HG03064 (cell line): ENCODE results near the gene MRO.
"Not testable (repeated sequence)": the region's sequence is repeated elsewhere in the genome, so short reads cannot be mapped to it uniquely, and the experiment has no call there.

Experiments
- ATAC-seq: cut with Tn5 transposase; IDR thresholded peaks from one replicate; pipeline ENCODE4 v1.9.1; 2021; ENCODE audit warnings: low read depth; ENCODE audit not compliant: unreplicated experiment

MRO gene

DNA sequence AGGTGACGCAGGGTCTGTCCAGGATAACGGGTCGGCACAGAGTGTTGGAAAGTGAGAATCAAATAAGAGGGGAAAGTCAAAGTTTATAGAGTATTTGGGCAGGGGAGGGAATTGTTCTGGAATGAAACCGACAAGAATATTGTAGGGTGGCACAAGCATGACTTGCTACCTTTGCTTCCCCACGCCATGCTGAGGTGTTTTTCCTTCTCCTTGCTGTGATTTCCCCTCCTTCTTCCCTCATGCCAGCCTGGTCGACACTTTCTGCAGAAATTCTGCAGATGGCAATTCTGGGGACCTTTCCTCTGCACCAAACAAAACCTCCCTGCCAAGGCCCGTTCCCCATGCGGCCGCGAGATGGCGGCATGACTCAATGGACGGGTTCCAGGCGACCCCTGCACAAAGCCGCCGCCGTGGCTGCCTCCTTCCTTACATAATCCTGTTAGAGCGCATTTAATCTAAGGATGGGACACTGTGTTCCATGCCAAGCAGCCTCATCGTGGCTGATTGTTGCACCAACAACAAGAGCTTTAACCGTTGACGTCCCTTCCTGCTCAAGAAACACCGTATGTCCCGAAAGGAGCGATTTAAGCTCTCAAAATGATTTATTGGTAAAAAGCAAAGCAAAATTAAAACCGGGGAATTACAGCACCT, at the start of gene MRO:
MRO (minus strand) TSS at position 289 of the 651 bp plus-strand sequence. CDS start 10,616 bp downstream, outside the sequence.
- ATAC-seq: peak; percentile 77

DNA sequence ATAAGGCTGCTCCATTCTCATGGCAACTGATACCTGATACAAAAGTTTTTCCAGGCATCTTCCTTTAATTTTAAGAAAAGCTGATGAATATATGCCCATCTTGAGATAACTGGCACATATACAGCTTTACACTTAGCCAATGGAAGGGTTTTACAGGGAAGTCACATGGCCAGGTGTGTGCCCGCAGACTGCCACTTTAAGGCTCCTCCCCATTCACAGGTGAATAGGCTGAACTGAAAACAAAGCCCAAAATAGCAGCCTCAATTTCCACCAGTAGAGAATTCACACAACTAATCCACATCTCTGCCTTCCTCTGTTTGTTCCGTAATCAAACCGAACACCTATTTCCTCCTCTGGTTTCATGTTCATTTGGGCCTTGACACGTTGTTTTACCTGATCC, 49.3 kb upstream of the MRO start:
- ATAC-seq: no peak

DNA sequence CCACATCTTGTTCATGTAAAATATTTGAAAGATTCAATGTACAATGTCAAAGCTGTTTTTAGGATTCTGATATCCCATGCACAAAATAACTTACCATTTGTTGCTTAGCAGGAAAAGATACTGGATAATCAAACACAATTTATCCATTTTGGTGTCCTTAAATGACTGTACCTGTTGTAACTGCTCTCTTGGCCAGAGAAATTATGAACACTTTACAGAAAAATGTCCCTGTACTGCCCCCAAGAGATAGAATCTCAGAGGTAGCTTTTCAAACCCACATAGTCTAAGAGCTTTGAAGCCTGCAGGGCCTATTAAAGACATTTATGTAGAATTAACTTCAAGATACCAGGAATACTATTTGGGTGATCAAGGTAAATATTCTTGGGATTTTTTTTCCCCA, 46.9 kb upstream of the MRO start:
- no peak for ATAC-seq

DNA sequence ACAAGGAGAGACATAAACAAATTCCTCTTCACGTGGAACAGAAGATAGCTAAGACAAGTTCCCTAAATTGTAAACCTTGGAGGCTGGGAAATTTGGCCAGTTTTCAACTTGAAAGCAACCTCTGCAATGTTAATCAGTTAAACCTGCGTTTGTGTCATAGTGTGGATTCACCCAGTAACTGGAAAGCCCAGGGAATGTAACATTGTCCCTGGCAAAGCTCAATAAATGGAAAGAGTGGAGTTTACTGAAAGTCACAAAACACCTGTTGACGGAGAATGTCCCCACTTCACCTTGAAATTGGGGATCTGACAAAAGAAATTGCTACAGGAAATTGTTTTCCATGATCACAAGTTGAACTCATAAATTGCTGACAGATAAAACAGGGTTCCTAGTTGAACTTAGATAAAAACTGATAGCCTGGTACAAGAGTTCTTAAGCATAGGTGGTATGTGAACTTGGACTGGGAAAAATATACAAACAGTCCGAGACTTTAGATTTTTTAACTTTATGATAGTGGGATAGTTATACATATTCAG, 44.1 kb upstream of the MRO start:
- no peak for ATAC-seq

DNA sequence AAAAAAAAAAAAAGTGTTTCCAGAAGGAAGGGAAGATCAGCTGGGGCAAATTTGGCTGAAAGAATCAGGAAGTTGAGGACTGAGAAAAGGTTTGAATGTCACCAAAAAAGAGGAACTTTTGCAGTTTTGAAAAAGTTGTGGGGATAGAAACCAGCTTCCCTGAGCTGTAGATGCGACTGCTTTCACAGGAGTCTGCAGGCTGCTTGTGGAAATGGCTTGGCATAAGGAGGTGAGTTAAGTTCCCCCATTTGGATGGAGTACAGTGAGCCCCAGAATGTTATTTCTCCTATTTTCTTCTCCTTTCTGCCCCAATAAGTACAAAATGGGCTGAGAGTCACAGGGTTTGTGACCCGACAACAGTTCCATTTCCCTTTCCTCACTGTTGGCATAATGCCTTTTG, 42.6 kb upstream of the MRO start:
- no peak for ATAC-seq

DNA sequence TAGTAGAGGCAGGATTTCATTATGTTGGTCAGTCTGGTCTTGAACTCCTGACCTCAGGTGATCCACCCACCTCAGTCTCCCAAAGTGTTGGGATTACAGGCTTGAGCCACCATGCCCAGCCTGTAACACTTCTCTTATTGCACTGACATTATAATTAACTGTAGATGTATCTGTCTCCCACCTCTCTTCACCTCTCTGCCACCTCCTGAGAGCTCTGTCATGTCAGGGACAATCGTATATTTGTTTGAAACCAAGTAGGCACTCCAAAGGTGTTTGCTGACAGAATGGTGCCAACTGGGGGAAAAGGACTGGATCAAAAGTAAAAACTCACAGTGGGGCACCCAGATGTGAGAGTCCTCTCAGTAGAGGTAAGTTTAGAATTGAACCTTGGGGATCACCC, 41.8 kb upstream of the MRO start:
- no peak for ATAC-seq

DNA sequence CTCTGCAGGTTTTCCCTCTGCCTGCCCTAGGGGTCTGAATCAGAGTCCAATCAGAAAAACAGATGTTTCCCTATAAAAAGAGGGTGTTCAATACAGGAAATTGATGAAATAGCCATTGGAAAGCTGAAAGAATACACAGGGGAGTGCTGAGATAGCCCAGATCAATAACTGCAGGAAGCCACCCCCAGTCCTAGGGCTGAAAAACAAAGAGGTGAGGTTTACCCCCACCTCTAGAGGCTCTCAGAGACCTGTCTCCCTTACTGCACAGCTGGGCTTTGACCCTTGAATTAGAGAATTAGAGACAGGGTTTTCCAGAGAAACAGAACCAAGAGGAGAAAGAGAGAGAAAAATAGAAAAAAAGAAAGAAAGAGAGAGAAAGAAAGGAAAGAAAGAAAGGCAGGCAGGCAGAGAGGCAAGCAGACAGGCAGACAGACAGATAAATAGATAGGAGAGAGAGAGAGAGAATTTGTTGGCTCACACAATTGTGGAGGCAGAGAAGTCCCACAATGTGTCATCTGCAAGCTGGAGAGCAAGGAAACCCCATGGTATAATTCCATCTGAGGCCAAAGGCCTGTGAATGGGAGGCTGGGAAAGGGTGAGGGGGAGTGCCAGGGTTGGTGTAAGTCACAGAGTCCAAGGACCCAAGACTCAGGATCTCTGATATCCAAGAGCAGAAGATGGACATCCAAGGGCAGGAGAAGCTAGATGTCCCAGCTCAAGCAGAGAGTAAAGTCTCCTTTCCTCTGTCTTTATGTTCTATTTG, 40.2 kb upstream of the MRO start:
- no peak for ATAC-seq

DNA sequence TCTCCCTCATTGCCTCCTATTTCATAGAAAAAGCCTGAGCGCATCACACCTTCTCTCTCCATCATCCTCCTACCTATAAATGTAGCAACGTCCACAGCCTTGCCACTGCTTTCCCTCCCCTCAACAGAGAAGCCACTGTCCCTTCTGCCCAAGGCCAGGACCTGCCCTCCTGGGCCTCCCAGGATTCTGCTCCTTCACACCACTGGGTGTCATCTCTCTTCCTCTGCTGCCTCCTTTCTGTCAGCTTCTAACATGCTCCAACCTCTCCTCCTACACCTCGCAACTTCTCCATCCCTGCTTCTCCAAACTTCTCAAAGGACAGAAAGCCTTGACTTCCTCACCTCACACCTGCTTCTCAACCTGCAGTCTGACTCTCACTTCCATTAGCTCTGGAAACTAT, 37.9 kb upstream of the MRO start:
- no peak for ATAC-seq

DNA sequence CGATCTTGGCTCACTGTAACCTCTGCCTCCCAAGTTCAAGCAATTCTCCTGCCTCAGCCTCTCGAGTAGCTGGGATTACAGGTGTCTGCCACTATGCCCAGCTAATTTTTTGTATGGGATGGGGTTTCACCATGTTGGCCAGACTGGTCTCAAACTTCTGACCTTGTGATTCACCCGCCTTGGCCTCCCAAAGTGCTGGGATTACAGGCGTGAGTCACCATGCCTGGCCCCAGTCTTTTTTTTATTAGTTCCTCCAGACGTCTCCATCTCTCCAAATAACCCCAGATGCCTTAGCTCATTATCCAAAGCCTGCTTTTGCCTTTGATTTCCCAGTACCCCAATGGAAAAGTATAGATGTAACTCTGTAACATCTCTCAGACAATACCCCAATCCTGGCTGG, 37.4 kb upstream of the MRO start:
- not testable (repeated sequence) for ATAC-seq

DNA sequence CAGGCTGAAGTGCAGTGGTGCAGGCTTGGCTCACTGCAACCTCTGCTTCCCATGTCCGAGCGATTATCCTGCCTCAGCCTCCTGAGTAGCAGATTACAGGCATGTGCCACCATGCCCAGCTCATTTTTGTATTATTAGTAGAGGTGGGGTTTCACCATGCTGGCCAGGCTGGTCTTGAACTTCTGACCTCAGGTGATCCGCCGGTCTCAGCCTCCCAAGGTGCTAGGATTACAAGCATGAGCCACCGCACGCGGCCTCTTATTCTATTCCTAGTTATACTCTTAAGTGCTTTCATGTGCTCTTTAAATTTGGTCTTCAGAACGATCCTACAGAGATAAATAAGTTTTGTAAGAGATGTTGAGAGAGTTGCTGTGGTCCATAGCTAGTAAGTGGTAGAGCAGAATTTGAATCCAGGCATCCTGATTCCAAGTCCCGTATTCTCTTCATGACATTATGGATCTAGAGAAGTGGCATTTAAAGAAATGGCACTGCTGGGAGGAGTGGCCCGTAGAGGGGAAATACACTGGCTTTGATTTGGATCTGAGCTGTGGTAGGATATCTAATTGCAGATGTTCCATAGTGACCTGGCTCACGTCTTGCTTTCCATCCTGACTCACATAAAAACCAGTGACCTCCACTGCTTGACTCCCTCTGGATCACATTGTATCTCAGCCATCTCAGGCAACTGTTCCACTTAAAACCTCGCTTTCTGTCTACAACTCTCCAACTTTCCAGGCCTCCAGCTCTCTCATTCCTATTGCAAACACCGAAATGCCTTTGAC, 36.4 kb upstream of the MRO start:
- ATAC-seq: no peak

DNA sequence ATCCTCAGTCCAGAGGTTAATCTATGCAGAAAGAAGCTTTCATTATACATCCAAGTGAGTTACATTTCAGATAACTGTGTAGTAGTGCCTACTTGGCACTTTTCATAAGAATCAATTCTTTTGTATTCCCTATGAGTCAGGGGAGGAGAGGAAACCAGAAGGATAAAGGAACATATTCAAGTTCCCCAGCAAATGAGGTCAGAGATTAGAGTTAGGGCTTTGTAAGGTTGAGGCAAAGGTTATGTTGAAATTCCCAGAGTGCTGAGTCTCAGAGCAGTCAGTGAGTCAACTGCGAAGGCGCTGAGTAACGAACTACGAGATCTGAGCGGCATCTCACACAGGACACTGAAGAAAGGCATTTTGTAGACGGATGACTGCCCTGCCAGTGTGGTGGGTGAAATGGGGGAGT, 34.1 kb upstream of the MRO start:
- no peak for ATAC-seq

DNA sequence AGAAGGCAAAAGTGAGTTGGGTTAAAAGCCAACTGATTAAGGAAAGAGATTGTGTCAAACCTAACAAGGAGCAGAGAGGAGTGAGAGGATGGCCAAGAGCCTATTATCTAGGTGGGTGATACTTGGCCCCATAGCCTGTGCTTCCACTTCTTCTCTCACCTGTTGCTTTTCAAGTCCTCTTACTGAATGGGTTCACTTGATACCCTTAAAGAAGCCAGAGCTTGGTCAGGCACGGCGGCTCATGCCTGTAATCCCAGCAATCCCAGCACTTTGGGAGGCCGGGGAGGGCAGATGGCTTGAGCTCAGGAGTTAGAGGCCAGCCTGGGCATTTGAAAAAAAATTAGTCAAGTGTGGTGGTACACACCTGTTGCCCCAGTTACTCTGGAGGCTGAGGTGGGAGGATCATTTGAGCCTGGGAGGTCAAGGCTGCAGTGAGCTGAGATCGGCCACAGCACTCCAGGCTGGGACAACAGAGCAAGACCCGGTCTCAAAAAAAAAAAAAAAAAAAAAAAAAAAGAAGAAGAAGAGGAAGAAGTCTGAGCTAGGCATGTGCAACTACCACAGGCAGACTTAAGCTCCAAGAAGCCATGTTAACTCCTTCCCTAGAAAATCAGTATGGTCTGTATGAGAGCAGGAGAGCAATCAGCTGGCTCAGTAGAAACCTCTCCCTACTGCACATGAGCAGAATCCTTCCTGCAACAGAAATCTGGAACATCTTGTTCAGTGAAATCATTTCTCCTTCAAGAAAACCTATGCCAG, 30.7 kb upstream of the MRO start:
- no peak for ATAC-seq

DNA sequence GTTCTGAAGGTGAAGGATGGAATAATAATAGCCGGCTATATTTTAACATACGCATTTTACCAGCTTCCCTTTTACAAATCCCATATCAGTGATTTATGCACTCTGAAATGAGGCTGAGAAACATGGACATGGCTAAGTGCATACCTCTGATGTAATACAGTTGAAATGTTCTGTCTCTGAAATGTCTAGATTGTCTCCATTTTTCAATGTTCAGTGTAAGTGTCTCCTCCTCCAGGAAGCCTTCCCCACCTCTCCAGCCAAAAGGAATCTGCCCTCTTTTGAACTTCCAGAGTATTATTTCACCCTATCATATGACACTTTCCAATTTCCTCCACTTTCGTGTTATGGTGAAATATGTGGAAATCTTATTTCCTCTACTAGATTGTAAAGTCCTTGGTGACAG, 29.6 kb upstream of the MRO start:
- ATAC-seq: no peak

DNA sequence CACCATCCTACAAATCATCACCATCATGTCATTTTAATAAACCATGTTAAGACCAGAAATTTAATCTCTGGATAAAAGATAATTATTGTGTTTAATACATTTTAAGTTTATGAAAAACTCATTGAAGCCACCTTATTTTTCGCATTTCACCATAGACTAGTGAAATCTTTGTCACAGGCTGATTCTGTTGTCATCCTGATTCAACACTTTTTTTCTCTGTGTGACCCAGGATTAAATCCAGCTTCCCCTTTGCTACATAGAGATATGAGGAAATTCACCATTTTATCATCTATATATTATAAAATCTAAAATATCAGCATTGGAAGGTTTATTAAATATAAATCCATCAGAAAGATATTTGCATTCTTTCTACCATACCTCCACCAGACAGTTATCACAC, 29.2 kb upstream of the MRO start:
- ATAC-seq: no peak

DNA sequence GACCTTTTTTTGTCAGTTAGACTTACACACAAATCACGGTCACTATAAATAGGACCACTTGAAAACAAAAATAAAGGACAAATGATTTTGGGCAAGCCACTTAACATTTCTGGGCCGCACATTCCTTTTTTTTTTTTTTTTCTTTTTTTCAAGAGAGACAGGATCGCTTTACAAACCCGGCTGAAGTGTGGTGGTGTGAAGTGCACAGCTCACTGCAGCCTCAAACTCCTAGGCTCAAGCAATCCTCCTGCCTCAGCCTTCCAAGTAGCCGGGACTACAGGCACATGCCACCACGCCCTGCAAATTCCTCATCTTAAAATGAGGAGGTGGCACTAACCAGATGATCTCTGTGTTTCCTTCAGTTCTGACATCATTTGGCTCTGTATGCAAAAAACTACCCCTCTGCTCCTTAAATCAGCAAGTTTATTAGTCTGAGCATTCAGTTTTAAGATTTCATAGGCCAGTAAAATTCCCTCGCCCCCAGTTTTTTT, 28.3 kb upstream of the MRO start:
- no peak for ATAC-seq

DNA sequence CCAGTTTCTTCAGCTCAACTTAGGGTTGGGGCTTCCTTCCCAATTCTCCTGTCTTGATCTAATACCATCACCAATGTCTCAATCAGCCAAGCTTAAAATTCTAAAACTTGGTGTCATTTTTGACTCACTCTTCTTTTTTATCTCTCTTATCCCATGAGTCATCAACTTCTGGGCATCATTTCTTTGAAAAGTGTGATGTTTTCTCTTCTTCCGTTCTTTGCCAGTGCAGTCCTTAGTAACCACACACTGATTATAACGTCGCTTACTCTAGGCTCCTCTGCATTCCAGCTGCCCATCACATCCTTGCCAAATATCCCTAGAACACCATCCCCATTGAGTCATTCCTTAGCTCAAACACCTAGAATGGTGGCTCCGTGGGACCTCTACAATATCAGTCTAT, 27.4 kb upstream of the MRO start:
- ATAC-seq: no peak

DNA sequence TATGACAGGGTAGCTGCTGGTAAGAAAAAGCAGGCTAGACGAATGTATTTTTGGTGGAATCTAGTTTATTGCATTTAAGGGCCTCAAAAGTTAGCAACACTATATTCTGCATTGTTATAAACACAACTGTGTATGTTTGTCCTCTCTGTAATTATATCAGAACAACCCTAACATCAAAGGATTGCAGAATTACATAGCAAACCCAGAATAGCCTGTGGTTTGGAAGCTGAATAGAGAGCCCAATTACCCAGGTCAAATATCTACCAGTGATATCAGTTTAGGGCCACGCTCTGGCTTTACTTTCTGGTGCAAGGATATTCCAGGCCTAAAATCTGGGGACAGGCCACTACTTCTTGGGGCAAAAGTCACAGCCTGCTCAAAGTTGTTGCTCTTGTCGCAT, 25.1 kb upstream of the MRO start:
- ATAC-seq: no peak

DNA sequence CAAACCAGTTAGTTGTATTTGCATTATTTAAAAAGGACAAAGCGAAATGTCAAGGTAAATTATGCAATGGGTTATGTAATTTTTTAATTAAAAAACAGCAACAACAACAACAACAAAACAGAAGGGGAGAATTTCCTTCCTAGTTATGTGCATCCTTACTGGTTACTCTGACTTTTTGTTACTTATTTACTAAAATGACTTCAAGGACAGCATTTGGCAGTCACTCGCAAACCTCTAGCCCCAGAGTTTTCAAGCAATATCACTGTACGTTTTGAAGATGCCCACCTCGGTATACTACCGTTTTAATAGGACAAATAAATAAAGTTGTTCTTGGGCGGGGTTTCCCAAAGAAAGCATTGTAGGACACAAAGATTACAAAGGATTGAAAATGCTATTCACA, 24.7 kb upstream of the MRO start:
- ATAC-seq: no peak

DNA sequence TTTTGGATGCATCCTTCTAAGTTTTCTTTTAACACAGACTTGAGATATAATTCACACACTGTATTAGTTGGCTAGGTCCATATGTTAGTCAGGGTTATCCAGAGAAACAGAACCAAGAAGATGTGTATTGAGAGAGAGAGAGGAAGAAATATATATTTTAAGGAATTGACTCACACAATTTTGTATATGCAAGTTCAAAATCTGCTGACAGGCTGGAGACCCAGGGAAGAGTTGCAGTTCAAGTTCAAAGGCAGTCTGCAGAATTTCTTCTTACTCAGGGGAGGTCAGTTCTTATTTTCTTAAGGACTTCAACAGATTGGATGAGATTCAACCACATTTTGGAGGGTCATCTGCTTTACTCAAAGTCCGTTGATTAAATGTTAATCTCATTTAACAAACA, 23.0 kb upstream of the MRO start:
- ATAC-seq: no peak

DNA sequence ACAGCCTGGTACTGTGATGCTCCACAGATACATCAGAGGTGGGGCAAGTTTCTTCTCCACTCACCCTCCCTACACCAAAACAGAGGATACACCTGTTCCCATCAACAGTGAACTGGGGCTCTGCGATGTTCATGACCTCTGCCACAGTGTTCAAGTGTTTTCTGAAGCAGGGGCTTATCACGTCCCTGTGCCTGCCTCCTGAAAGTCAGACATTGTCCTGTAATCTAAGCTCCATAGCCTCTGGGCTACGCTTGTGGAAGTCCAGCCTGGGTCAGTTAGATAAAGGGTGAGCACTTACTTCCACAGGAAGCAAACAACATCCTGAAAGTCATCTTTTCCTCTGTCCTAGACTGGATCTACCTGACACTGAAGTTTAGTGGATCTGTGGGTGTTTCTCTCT, 20.2 kb upstream of the MRO start:
- no peak for ATAC-seq

DNA sequence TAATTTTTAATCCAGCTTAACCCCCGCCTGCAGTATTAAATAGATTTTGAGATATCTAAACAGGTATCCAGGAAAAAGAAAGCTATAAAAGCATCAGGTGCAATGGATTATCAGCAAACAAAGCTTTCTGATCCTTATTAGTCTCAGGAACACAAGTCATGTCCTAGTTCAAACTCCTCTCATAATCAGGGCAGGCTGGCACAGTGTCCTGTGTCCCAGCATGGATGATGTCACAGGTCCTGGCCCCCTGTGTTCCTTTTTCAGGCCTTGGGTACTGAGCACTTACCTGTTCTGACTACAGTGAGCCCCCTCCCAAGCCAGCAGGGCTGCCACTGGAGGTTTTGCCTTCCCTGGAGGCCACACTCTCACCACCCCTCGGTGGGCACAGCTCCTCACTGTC, 19.5 kb upstream of the MRO start:
- ATAC-seq: no peak
